GM21528 (cell line): ENCODE data around the gene POTEB3.
"Not testable (repeated sequence)": the region's sequence is repeated elsewhere in the genome, so short reads cannot be mapped to it uniquely, and the experiment has no call there.

Experiments used
- ATAC-seq: cut with Tn5 transposase; IDR thresholded peaks from one replicate; pipeline ENCODE4 v1.9.1; 2021; ENCODE audit warnings: mild to moderate bottlenecking, moderate library complexity; ENCODE audit not compliant: unreplicated experiment, low FRiP score

Gene POTEB3

DNA sequence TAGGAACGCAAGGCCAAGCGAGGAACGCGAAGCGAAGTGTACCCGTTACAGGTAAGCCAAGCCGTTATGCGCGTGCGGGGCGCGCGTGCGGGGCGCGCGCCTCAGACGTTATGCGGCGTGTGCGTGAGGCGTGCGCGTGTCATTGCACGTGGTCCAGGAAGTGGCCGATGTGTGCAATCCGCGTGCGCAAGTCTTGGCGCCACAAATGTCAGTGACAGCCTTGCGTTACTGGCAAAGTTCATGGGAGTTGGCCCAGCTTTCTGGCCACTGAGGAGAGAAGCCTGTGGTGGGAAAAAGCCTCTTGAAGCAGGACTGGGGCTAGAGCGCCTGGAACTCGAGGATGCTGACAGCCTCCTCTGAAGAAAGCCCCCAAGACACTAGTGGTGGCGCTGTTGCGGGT, at the start of gene POTEB3:
Gene POTEB3, minus strand, starts transcription at position 101 of the 400 bp plus-strand sequence. CDS start 488 bp downstream, outside the sequence.
- ATAC-seq: not testable (repeated sequence)

GRCh38 chr15:21453683-21454082, 13.4 kb upstream of the POTEB3 start:
- ATAC-seq: not testable (repeated sequence)

GRCh38 chr15:21451920-21452563, 11.7 kb upstream of the POTEB3 start:
- not testable (repeated sequence) for ATAC-seq

DNA sequence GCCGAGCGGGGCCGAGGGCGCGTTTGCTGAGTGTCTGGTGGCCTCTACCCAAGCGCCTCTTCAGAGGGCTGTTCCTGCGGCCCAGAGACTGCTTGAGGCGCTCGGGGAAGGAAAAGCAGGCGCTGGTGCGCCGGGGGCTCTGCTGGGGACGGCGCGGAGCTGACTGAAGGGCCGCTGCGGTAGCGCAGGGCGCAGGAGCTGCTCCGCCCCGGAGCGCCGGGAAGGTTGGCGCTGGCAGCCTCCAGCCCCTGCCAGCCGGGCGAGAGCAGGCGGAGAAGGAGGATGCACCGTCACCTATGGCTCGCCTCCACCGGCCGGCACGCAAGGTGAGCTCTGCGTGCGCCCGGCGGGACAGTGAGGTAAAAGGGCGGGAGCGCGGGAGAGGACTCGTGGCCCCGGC, 11.2 kb upstream of the POTEB3 start:
- not testable (repeated sequence) for ATAC-seq

GRCh38 chr15:21407366-21407765, 32.9 kb downstream of the POTEB3 start:
- not testable (repeated sequence) for ATAC-seq

- not testable (repeated sequence) for ATAC-seq
Measured at GRCh38 chr15:21401531-21401930, 38.8 kb downstream of the POTEB3 start.

DNA sequence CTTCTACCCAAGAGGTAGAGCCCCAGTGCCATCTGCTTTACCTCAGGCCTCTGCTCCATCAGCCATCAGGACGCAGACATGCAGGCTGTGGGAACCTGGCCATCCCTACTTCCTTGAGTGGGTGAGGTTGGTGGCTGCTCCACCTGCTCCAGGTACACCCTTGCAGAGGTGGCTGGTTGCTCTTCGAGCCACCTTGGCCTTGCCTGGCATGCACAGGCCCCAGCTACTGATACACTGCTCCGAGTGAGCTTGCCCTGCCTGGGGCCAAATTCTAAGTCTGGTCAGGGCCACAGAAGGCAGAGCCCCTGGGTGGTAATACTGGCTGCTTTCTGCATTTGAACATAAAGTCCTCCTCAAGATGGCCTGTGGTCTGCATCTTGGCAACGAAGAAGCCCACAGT, 41.2 kb downstream of the POTEB3 start:
- not testable (repeated sequence) for ATAC-seq

DNA sequence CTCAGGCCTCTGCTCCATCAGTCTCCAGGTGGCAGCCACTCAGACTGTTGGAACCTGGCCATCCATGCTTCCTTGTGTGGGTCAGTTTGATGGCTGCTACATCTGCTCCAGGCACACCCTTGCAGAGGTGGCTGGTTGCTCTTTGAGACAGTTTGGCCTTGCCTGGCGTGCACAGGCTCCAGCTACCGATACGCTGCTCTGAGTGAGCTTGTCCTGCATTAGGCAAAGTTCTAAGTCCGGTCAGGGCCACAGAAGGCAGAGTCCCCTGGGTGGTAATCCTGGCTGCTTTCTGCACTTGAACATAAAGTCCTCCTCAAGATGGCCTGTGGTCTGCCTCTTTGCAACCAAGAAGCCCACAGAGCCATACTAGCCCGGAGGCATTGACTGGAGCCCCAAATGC, 41.8 kb downstream of the POTEB3 start:
- ATAC-seq: not testable (repeated sequence)

DNA sequence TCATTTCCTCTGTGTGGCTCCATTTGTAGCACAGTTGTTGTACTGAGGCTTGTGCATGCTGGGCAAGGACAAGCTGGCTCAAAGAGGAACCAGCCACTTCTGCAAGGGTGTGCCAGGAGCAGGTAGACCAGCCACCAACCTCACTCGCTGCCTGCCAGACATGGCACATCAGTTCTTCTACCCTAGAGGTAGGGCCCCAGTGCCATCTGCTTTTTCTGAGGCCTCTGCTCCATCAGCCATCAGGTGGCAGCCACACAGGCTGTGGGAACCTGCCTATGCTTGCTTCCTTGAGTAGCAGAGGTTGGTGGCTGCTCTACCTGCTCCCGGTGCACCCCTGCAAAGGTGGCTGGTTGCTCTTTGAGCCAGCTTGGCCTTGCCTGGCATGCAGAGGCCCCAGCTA, 42.6 kb downstream of the POTEB3 start:
- ATAC-seq: not testable (repeated sequence)

DNA sequence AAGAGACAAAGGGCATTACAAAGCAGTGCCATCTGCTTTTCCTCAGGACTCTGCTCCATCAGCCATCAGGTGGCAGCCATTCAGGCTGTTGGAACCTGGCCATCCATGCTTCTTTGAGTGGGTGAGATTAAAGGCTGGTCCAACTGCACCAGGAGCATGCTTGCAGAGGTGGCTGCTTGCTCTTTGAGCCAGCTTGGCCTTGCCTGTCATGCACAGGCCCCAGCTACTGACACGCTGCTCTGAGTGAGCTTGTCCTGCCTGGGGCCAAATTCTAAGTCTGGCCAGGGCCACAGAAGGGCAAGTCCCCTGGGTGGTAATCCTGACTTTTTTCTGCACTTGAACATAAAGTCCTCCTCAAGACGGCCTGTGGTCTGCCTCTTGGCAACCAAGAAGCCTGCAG, 43.1 kb downstream of the POTEB3 start:
- not testable (repeated sequence) for ATAC-seq

DNA sequence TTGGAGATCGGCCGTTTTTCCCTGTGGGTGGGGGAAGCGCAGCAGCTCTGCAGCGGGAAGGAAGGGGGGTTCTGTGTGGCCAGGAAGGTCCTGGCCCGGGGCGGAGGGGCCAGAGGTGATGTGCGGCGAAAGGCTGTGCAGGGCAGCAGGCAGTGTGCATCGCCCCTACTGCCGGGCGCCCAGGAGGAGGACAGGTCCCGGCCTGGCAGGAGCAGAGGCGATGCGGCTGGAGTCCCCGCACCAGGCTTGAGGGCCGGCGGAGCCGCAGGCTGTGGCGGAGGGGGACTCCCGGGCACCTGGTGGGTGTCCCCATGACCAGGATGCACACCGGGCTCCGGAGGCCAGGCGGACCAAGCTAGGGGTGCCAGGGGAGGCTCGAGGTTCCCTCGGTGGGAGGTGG, 54.3 kb downstream of the POTEB3 start:
- not testable (repeated sequence) for ATAC-seq

- ATAC-seq: not testable (repeated sequence)
Measured at GRCh38 chr15:21383866-21384485, 56.3 kb downstream of the POTEB3 start.

- ATAC-seq: not testable (repeated sequence)
Measured at GRCh38 chr15:21373682-21374081, 66.6 kb downstream of the POTEB3 start.

DNA sequence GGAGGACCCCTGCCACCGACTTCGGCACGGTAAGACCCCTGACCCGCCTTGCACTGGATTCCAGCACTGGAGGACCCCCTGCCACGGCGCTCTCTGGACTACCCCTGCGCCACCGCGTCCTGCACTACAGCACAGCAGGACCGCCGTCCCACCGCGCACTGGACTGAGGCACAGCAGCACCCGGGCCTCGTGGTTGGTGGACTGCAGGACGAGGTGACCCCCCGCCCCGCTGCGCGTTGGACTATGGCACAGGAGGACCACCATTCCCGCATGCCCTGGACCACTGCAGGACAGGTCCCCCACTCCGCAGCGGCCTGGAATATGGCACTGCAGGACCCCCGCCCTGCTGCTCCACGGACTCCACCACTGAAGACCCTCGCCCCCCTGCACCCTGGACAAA, 71.1 kb downstream of the POTEB3 start:
- not testable (repeated sequence) for ATAC-seq

GRCh38 chr15:21368625-21369024, 71.7 kb downstream of the POTEB3 start:
- not testable (repeated sequence) for ATAC-seq
